ENCODE data around the gene GRID1. TPM values are rescaled to one million over a fixed set of nuclear protein-coding genes. Genes with fewer than 3 reads are reported as not detected.

The GRID1 gene
- total RNA-seq, 3 donors from 2014 or later, result 2.3 to 8.5 (median 5.9) TPM

GRCh38 chr10:86230557-86231180 lies 135.9 kb downstream of the GRID1 start:
- Histone ChIP-seq H3K36me3 (no peaks in the 10 kb centered on the region), H3K4me1 (no peaks in the 10 kb centered on the region), H3K27ac (no peak overlapping the region), H3K27me3 (no peaks in the 10 kb centered on the region), H3K9me3 (no peaks in the 10 kb centered on the region), H3K4me3 (no peak overlapping the region)
- intact Hi-C loops (cut with DNase I; ENCODE audit: low total_unique reads), result no loop called here
- no peak for DNase-seq (ENCODE audit: low spot score in 2 of 2)
- TF ChIP-seq, protein P1, sequence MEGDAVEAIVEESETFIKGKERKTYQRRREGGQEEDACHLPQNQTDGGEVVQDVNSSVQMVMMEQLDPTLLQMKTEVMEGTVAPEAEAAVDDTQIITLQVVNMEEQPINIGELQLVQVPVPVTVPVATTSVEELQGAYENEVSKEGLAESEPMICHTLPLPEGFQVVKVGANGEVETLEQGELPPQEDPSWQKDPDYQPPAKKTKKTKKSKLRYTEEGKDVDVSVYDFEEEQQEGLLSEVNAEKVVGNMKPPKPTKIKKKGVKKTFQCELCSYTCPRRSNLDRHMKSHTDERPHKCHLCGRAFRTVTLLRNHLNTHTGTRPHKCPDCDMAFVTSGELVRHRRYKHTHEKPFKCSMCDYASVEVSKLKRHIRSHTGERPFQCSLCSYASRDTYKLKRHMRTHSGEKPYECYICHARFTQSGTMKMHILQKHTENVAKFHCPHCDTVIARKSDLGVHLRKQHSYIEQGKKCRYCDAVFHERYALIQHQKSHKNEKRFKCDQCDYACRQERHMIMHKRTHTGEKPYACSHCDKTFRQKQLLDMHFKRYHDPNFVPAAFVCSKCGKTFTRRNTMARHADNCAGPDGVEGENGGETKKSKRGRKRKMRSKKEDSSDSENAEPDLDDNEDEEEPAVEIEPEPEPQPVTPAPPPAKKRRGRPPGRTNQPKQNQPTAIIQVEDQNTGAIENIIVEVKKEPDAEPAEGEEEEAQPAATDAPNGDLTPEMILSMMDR (IDR thresholded peaks at IDR 0.05), result no peak
- TF ChIP-seq POLR2AphosphoS5 (IDR thresholded peaks at IDR 0.05) (no peak), POLR2A (IDR thresholded peaks at IDR 0.05) (no peak)

- H3K4me1 ChIP-seq, result no peaks in the 10 kb centered on the region
- H3K4me3 ChIP-seq, result no peak overlapping the region
- no peaks in the 10 kb centered on the region for H3K36me3 ChIP-seq
- no peaks in the 10 kb centered on the region for H3K27me3 ChIP-seq
- intact Hi-C loops (cut with DNase I; ENCODE audit: low total_unique reads), result no loop called here
- no peaks in the 10 kb centered on the region for H3K9me3 ChIP-seq
- TF ChIP-seq, protein P1 (IDR thresholded peaks at IDR 0.05), result no peak
- TF ChIP-seq POLR2AphosphoS5 (IDR thresholded peaks at IDR 0.05) (no peak), POLR2A (IDR thresholded peaks at IDR 0.05) (no peak)
- DNase-seq (ENCODE audit: low spot score in 2 of 2), result no peak
- no peak overlapping the region for H3K27ac ChIP-seq
Measured at GRCh38 chr10:86229811-86230556, 136.6 kb downstream of the GRID1 start.

DNA sequence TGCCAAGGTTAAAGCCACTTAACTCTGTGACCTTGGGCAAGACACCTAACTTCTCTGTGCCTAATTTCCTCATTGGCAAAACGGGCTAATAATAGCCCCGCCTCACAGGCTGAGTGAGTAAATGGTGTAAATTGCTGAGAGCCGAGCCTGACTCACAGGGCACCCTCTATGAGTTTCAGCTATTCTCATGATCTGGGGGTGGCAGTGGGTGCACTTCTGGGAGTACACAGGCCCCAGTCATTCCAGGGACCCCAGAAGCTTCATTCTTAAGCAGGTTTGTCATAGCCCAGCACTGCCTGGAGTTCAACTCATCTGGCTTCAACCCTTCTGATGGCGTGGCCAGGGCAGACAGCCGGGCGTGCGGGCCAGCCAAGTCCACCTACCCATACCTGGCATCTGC lies 137.2 kb downstream of the GRID1 start:
- Histone ChIP-seq H3K36me3 (no peaks in the 10 kb centered on the region), H3K27me3 (no peaks in the 10 kb centered on the region), H3K9me3 (no peaks in the 10 kb centered on the region), H3K27ac (no peak overlapping the region), H3K4me1 (no peaks in the 10 kb centered on the region), H3K4me3 (no peak overlapping the region)
- no peak for DNase-seq (ENCODE audit: low spot score in 2 of 2)
- intact Hi-C loops (cut with DNase I; ENCODE audit: low total_unique reads), result no loop called here
- TF ChIP-seq, protein P1 (IDR thresholded peaks at IDR 0.05), result no peak
- TF ChIP-seq POLR2AphosphoS5 (IDR thresholded peaks at IDR 0.05) (no peak), POLR2A (IDR thresholded peaks at IDR 0.05) (no peak)

DNA sequence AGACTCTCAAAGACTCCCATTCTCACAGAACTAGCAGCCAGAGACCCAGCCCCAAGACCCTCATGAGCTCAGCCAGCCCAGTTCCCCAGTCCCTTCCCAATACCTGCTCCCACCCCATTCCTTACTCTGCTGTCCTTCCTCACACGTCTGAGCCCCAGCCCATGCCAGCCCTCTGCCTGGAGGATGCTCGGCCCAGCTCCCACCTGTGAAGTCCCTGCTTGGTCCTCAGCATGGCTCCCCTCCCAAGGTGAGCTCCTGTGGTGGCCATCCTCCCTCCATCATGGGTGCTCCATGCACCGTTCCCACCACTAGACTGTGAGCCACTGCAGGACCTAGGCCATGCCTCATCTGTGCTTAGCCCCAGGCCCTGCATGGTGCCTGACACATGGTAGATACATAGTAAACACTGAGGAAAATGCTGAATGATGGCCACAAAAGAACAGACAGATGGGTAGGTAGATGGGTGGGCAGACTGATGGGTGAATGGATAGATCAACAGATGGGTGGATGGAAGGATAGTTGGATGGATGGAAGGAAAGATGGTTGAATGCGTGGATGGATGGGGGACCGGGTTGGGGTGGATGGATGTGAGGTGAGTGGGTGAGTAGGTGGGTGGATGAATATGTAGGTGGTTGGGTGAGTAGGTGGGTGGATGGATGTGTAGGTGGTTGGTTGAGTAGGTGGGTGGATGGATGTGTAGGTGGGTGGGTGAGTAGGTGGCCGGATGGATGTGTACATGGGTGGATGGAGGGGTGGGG lies 138.9 kb downstream of the GRID1 start:
- no peak for DNase-seq (ENCODE audit: low spot score in 2 of 2)
- no peak overlapping the region for H3K4me3 ChIP-seq

More for the DNA sequence above, 138.9 kb downstream of the GRID1 start:
- no peaks in the 10 kb centered on the region for H3K27me3 ChIP-seq
- H3K27ac ChIP-seq, result no peak overlapping the region
- H3K9me3 ChIP-seq, result no peaks in the 10 kb centered on the region
- intact Hi-C loops (cut with DNase I; ENCODE audit: low total_unique reads), result no loop called here
- no peak for TF ChIP-seq POLR2AphosphoS5 (IDR thresholded peaks at IDR 0.05)
- TF ChIP-seq, protein P1 (IDR thresholded peaks at IDR 0.05), result no peak
- no peak for TF ChIP-seq POLR2A (IDR thresholded peaks at IDR 0.05)
- H3K4me1 ChIP-seq, result no peaks in the 10 kb centered on the region
- no peaks in the 10 kb centered on the region for H3K36me3 ChIP-seq

Data from breast epithelium (tissue), 4 donors.